ENCODE measurements around the gene PLCB2. TPM values are rescaled to one million over a fixed set of nuclear protein-coding genes. Genes with fewer than 3 reads are reported as not detected.
A peak's percentile ranks its signal among the peaks of the same experiment; 100 is the strongest.

PLCB2 gene
- total RNA-seq, 2 experiments from 2014 or later, result 173 to 174 TPM

DNA sequence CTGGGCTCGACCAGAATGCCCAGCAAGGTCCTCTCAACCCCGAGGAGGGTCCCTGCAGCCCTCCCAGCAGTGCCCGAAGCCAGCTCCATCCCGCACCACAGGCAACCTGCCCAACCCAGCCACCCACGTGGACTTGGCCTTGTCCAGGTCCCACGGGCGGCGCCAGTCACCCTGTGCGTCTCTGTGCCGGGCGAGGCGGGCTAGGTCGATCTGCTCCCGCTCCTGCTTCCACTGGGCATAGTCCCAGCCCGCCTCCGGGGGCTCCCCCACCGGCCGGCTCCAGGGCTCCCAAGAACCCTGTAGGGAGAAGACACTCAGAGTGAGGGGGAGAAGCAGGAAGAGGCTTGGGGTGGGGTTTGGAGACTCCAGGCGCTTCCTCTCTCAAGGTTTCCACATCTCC, 29.9 kb upstream of the PLCB2 start:
- Mint-ChIP-seq H3K4me3 (no peak overlapping the region), H3K9me3 (no peaks in the 10 kb centered on the region), H3K27ac (no peak overlapping the region), H3K4me1 (peaks cover 16% of the 10 kb centered on the region), H3K27me3 (no peaks in the 10 kb centered on the region), H3K36me3 (no peaks in the 10 kb centered on the region)
- ATAC-seq (ENCODE audit: low read depth), result no peak
- DNase-seq, result no peak
- POLR2A ChIA-PET, result interaction anchor here (0.7 to 1.8 kb wide), 5 partner anchors 13 to 78 kb away, joined by 3 to 6 read pairs (median 4); partner anchors contain the start of gene PLCB2

DNA sequence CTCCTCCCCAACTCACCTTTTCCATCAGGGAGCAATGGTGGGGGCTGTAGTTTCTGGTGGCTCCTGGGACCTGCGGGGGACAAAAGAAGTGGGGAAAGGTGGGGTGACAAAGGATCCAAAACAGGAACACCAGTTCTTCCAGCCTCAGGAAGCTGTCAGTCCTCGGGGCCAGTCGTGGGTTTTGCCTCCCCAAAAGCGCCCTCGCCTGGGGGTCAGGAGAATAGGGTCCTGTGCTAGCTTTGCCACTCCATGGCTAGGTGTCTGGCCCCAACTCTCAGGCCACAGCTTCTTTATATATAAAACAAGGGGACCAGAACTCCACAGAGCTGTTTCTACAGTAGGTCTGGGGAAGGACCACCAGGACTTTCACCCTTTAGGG, 29.0 kb upstream of the PLCB2 start:
- peaks cover 19% of the 10 kb centered on the region for H3K4me1 Mint-ChIP-seq
- H3K9me3 Mint-ChIP-seq, result no peaks in the 10 kb centered on the region
- no peaks in the 10 kb centered on the region for H3K36me3 Mint-ChIP-seq
- no peak overlapping the region for H3K27ac Mint-ChIP-seq
- POLR2A ChIA-PET, result interaction anchor here (1.5 to 2.1 kb wide), 3 partner anchors 11 to 29 kb away, joined by 4 to 8 read pairs (median 6); partner anchors contain the start of gene PLCB2
- DNase-seq (peak; percentile 35), ATAC-seq (ENCODE audit: low read depth) (no peak)
- no peaks in the 10 kb centered on the region for H3K27me3 Mint-ChIP-seq
- no peak overlapping the region for H3K4me3 Mint-ChIP-seq

DNA sequence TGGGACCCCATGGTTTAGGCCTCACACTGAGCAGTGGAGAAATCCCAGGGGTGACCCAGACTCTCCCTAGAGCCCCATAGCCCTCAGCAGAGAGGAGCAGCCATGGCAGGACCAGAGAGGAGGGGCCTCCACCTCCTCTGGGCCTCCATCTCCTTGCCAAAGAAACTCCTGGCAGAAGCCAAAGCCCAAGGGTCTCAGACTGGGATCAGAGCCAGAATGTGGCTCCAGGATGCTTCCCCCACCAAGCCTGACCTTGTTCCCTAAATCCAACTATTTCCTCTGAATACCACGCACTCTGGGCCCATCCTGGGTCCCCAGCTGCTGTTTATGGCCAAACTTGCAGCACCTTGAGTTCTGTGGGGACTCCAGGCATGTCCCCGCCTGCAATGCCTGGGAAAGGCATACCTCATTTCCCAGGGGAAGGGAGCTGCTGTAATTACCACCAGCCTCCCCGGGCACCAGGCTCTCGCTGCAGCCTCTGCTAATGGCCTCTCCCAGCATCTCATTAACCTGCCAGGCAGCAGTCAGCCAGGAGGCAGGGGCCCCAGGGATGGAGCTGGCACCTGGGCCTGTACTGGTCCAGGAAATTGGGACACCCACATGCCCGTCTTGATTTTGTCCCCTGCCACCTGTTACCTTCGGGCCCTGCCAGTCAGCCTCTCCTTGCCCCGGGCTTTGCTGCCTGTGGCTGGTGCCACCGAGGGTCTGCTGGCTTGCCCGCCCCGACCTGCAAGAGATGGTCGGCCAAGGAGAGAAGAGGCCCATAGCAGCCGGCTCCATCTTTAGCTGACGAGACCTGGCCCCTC, 28.4 kb upstream of the PLCB2 start:
- peaks cover 19% of the 10 kb centered on the region for H3K4me1 Mint-ChIP-seq
- no peaks in the 10 kb centered on the region for H3K36me3 Mint-ChIP-seq
- no peaks in the 10 kb centered on the region for H3K9me3 Mint-ChIP-seq
- POLR2A ChIA-PET, result interaction anchor here (1.1 to 2.1 kb wide), 4 partner anchors 9 to 28 kb away, joined by 3 to 8 read pairs (median 5); partner anchors contain the start of gene PLCB2
- ATAC-seq (ENCODE audit: low read depth) (no peak), DNase-seq (no peak)
- H3K27me3 Mint-ChIP-seq, result no peaks in the 10 kb centered on the region
- H3K27ac Mint-ChIP-seq, result no peak overlapping the region
- no peak overlapping the region for H3K4me3 Mint-ChIP-seq

DNA sequence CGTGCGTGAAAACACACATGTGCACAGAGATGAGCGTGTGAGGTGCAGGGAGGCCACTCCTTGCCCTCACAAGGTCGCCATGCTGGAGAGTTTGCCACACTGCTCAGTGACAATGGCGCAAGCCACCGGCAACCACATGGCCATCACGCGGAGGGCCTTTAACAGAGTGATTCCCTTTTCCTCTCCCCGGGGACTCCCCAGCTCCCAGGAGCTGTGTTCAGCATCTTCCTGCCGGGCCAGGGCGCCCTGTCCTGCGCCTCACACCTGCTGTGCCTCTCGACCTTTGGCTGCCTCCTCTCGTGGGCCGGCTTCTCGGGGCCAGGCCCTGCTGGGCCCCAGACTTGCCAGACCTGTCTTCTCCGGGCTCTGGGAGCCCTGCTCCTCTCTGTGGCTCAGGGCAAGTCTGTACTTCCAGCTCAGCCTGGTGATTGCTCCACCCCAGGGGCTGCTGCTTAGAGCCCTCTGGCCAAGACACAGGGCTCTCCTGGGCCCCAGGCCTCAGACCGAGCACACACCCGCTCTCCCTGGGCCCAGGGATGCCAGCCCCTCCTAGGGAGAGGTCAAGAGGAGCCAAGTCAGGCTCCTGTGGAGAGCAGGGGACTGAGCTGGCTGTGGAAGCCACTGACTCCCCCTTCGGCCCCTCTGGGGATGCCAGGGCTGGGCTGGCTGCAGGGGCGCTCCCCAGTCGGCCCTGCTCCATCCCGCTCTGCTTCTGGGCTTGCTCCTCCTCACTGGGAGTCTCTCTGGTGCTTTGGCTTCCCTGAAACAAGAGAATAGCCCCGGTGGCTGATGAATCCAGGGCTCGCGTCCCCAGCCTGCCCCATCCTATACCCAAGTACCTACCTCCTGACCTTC, 27.4 kb upstream of the PLCB2 start:
- DNase-seq, result no peak
- no peaks in the 10 kb centered on the region for H3K9me3 Mint-ChIP-seq
- ATAC-seq (ENCODE audit: low read depth), result no peak
- H3K27me3 Mint-ChIP-seq, result no peaks in the 10 kb centered on the region
- no peak overlapping the region for H3K4me3 Mint-ChIP-seq
- peaks cover 19% of the 10 kb centered on the region for H3K4me1 Mint-ChIP-seq
- H3K36me3 Mint-ChIP-seq, result no peaks in the 10 kb centered on the region
- peak overlapping the region; percentile 42 for H3K27ac Mint-ChIP-seq
- POLR2A ChIA-PET, result interaction anchor here (0.6 to 2.1 kb wide), 5 partner anchors 8 to 64 kb away, joined by 3 to 8 read pairs (median 4); partner anchors contain the start of gene PLCB2

DNA sequence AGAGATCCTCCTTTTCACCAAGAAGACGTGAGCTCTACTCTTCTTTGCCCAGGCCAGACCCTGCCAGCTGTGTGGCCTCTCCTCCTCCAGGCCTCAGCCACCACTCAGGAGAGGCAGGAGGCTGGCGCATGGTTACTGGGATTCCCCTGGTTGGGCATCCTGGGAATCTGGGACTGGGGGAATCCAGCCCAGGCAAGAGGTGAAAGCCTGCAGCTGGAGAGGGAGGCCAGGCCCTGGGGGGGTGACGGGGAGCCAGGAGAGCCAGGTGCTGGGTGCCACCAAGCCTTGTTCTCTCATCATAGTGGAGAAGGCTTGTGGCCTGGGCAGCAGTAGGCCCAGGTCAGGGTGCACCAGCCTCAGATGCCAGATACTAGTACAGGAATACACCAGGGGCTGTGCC, 26.8 kb upstream of the PLCB2 start:
- ATAC-seq (ENCODE audit: low read depth) (no peak), DNase-seq (no peak)
- POLR2A ChIA-PET, result interaction anchor here (1.1 to 1.7 kb wide), 4 partner anchors 8 to 26 kb away, joined by 3 to 5 read pairs (median 4); partner anchors contain the start of gene PLCB2
- Mint-ChIP-seq H3K9me3 (no peaks in the 10 kb centered on the region), H3K4me1 (peaks cover 19% of the 10 kb centered on the region), H3K27ac (peak overlapping the region; percentile 57), H3K36me3 (no peaks in the 10 kb centered on the region), H3K27me3 (no peaks in the 10 kb centered on the region), H3K4me3 (peak overlapping the region; percentile 55)

DNA sequence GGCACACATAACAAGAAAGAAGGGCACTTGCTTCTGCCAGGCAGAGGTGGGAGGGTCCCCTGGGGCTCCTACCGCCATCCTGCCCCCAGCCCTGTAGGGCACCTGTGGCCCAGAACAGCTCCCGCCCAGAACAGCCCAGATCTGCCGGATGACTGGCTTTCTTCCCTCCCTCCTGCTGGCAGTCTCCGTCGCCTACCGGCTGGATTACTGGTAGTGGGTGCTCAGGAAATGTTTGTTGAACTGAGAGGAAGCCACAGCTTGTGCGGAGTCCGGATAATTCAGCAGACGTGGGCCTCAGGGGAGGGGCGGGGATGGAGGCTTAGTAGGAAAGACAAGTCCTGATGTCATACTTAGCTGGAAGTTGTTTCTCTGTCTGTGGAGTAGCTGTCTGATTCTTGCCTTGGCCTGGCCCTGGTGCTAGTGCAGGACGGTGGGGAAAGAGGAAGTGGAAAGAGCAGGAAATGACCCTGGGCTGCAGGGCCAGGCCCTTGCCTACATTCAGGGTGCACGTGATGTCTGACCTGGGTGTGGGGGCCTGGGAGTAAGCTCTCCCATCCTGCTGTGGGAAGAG, 26.3 kb upstream of the PLCB2 start:
- peak; percentile 41 for DNase-seq
- Mint-ChIP-seq H3K4me3 (peak overlapping the region; percentile 55), H3K9me3 (no peaks in the 10 kb centered on the region), H3K36me3 (no peaks in the 10 kb centered on the region), H3K27ac (peak overlapping the region; percentile 57), H3K27me3 (no peaks in the 10 kb centered on the region), H3K4me1 (peaks cover 19% of the 10 kb centered on the region)
- peak; percentile 32 for ATAC-seq (ENCODE audit: low read depth)
- POLR2A ChIA-PET, result interaction anchor here (1.1 to 1.7 kb wide), 3 partner anchors 9 to 26 kb away, joined by 3 to 5 read pairs (median 4); partner anchors contain the start of gene PLCB2

DNA sequence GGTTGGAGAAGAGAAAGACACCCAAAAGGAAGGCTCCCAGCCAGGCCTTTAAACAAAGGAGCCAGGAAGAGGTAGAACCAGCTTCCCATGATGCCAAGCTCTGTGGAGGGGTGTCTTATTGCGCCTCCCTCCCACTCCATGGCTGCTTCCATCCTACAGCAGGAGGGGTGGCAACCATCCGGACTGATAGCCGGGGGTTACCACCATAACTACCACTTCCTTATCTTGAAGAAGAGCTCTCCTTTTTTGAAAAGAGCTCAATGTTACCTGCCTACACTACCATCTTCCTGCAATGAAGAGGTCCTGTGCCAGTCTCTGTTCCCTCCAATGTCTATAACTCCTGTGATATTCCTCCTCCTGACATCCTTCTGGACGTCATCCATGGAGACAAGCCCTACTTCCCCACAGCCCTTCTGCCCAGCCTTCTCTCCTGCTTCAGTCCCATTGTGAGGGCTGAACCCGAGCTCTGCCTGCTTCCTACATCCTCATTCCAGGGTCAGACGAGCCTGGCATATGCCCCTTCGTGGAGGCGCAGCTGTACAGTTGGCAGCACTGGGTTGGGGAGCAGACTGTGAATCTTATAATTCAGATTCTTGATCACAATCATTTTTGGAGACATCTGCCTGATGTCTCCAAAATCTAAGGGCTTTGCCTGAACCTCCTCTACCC, 24.5 kb upstream of the PLCB2 start:
- no peak for DNase-seq
- H3K9me3 Mint-ChIP-seq, result no peaks in the 10 kb centered on the region
- no peak overlapping the region for H3K4me3 Mint-ChIP-seq
- no peaks in the 10 kb centered on the region for H3K27me3 Mint-ChIP-seq
- H3K27ac Mint-ChIP-seq, result no peak overlapping the region
- POLR2A ChIA-PET, result interaction anchor here (0.6 kb wide), 1 partner anchor 77 kb away, joined by 3 read pairs; no protein-coding TSS in a partner anchor
- no peaks in the 10 kb centered on the region for H3K36me3 Mint-ChIP-seq
- no peak for ATAC-seq (ENCODE audit: low read depth)
- peaks cover 21% of the 10 kb centered on the region for H3K4me1 Mint-ChIP-seq

DNA sequence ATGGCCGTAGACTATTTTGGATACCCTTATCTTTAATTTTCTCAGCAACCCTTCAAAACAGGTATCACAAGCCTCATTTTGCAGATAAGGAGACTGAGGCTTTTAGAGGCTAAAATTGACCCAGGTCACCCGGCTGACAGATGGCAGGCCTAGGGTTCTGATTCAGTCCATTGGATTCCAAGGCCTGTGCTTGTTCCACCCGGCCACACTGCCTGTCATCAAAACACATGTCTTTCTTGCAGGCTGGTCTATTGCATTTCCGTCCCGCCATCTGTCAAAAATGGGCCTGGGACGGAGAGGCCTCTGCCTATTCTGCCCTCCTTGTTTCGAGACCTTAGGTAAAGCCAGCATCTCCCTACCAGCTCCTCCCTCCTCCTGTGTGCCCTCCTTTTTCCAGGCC, 23.9 kb upstream of the PLCB2 start:
- Mint-ChIP-seq H3K9me3 (no peaks in the 10 kb centered on the region), H3K27ac (no peak overlapping the region), H3K4me3 (no peak overlapping the region), H3K4me1 (peaks cover 22% of the 10 kb centered on the region), H3K27me3 (no peaks in the 10 kb centered on the region), H3K36me3 (peaks cover 1% of the 10 kb centered on the region)
- POLR2A ChIA-PET, result no interaction called here
- ATAC-seq (ENCODE audit: low read depth) (no peak), DNase-seq (no peak)

DNA sequence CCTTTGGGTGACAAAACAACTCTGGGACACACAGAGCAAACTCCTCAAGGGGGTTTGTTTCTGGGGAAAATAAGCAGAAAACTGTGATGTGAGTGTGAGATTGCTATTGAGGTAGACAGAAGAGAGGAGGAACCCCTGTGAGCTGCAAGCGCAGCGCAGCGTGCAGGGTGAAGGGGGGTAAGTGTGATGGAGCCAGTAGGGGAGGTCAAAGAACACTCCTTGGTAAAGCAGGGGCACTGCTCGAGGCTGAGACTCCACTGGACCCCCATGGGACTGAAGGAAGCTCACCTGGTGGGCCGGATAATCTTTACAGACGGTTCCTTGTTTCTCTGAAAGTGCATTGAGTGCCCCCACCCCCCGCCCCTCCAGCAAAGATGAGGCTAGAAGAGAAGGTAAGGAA, 23.3 kb upstream of the PLCB2 start:
- no peaks in the 10 kb centered on the region for H3K9me3 Mint-ChIP-seq

DNA sequence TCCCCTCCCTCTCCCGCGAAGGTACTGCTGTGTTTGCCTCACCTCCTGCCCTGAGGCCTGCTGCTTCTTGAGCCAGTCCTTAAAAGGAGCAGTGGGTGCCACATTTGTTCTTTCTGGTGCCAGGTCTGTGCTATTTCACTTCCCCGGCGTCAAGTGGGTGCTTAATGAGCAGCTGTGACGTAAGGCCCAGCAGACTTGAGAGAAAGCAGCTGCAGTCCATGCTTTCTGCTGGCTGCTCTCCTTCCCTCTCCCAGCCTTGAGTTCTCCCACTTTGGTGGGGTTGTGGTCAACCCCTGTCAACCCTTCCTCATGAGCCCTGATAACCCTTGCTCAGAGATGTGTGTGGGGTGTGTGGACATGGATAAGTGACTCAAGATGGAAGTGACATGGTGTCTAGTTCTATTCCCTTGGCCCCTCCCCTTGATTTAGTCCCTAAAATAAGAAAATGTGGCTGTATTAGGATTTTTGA, 22.7 kb upstream of the PLCB2 start:
- peaks cover 28% of the 10 kb centered on the region for H3K4me1 Mint-ChIP-seq
- no peak overlapping the region for H3K27ac Mint-ChIP-seq
- H3K27me3 Mint-ChIP-seq, result no peaks in the 10 kb centered on the region
- POLR2A ChIA-PET, result no interaction called here
- no peak for ATAC-seq (ENCODE audit: low read depth)
- no peaks in the 10 kb centered on the region for H3K9me3 Mint-ChIP-seq
- no peak overlapping the region for H3K4me3 Mint-ChIP-seq
- DNase-seq, result no peak
- H3K36me3 Mint-ChIP-seq, result peaks cover 7% of the 10 kb centered on the region

More for the DNA sequence above, 23.3 kb upstream of the PLCB2 start:
- DNase-seq (no peak), ATAC-seq (ENCODE audit: low read depth) (no peak)
- POLR2A ChIA-PET, result no interaction called here
- Mint-ChIP-seq H3K27me3 (no peaks in the 10 kb centered on the region), H3K4me3 (no peak overlapping the region), H3K36me3 (peaks cover 3% of the 10 kb centered on the region), H3K4me1 (peaks cover 23% of the 10 kb centered on the region), H3K27ac (no peak overlapping the region)

DNA sequence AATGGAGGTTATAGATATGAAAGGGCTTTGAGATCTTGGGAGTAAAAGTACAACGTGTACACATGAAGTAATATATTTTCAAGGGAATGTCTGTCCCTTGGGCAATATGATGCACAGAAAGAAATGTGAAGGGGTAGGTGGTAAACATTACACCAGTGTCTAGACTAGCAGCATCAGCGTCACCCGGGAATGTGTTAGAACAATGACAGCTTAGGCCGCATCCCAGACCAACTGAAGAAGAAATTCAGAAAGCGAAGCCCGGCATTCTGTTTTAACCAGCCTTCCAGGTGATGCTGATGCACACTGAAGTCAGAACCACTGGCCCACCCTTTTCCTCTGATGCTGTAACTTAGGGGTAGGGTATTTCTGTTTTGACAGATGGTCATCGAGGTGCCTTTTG, 22.1 kb upstream of the PLCB2 start:
- Mint-ChIP-seq H3K9me3 (no peaks in the 10 kb centered on the region), H3K36me3 (peaks cover 7% of the 10 kb centered on the region), H3K4me1 (peaks cover 33% of the 10 kb centered on the region), H3K4me3 (no peak overlapping the region), H3K27me3 (peaks cover 4% of the 10 kb centered on the region), H3K27ac (no peak overlapping the region)
- ATAC-seq (ENCODE audit: low read depth) (no peak), DNase-seq (no peak)
- POLR2A ChIA-PET, result no interaction called here

DNA sequence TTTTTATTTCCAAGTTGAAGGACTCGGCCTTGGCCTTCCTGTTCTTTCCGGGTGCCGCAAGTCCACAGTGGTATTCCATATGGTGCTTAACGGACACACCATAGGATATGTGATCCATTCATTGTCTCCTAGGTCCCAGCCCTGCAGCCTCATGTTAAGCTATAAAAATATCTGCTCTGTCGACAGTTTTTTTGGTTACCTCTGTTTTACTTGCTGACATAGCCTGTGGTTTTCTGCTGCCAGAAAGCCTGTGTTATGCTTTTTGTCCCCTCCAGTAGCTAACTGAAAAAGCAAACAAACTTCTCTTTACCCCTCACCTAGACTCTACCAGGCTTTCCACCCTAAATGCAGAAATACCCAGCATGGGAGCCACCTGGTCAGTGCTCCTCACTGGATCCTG, 21.0 kb upstream of the PLCB2 start:
- no peak overlapping the region for H3K27ac Mint-ChIP-seq
- H3K36me3 Mint-ChIP-seq, result peaks cover 7% of the 10 kb centered on the region

More for the DNA sequence above, 21.0 kb upstream of the PLCB2 start:
- H3K4me3 Mint-ChIP-seq, result no peak overlapping the region
- ATAC-seq (ENCODE audit: low read depth) (no peak), DNase-seq (no peak)
- H3K4me1 Mint-ChIP-seq, result peaks cover 26% of the 10 kb centered on the region
- peaks cover 4% of the 10 kb centered on the region for H3K27me3 Mint-ChIP-seq
- no peaks in the 10 kb centered on the region for H3K9me3 Mint-ChIP-seq
- POLR2A ChIA-PET, result interaction anchor here (0.8 to 1.1 kb wide), 3 partner anchors 9 to 78 kb away, joined by 3 read pairs; no protein-coding TSS in a partner anchor

Measured in activated naive CD8-positive, alpha-beta T cell treated with anti-CD3 and anti-CD28 coated beads, Interleukin-2, amount 10 ng/mL, durations not matched to agents 7 days and 5 days (primary cell).